ENCODE measurements around the gene PRSS21. TPM values are rescaled to one million over a fixed set of nuclear protein-coding genes. Genes with fewer than 3 reads are reported as not detected.
A peak's percentile ranks its signal among the peaks of the same experiment; 100 is the strongest.

PRSS21 gene
- polyA plus RNA-seq, 1 donor: 0.49 TPM

- Histone ChIP-seq H3K4me3 (ENCODE audit: low read length) (no peak overlapping the region), H3K27ac (ENCODE audit: low read length) (no peak overlapping the region), H3K36me3 (ENCODE audit: control insufficient read depth, insufficient read depth, low read length) (no peaks in the 10 kb centered on the region), H3K9me3 (ENCODE audit: control insufficient read depth, low read depth, low read length) (peaks cover 40% of the 10 kb centered on the region), H3K27me3 (ENCODE audit: control insufficient read depth, insufficient read depth, low read length) (peaks cover 20% of the 10 kb centered on the region), H3K4me1 (ENCODE audit: control insufficient read depth, insufficient read depth, low read length) (peaks cover 17% of the 10 kb centered on the region)
- WGBS (ENCODE audit: insufficient coverage, low lambda C conversion rate): no CpG with 5 or more reads among the region's 24 CpGs
- DNase-seq: no peak
Measured at GRCh38 chr16:2856686-2857450, 39.8 kb downstream of the PRSS21 start.

- Histone ChIP-seq H3K4me1 (ENCODE audit: control insufficient read depth, insufficient read depth, low read length) (peaks cover 17% of the 10 kb centered on the region), H3K4me3 (ENCODE audit: low read length) (peak within 1 kb of the TSS; percentile 49), H3K27me3 (ENCODE audit: control insufficient read depth, insufficient read depth, low read length) (peaks cover 20% of the 10 kb centered on the region), H3K9me3 (ENCODE audit: control insufficient read depth, low read depth, low read length) (peaks cover 40% of the 10 kb centered on the region), H3K27ac (ENCODE audit: low read length) (peak within 1 kb of the TSS; percentile 66), H3K36me3 (ENCODE audit: control insufficient read depth, insufficient read depth, low read length) (no peaks in the 10 kb centered on the region)
- WGBS (ENCODE audit: insufficient coverage, low lambda C conversion rate): no CpG with 5 or more reads among the region's 42 CpGs
- peak; percentile 54 to 76 for DNase-seq
Measured at GRCh38 chr16:2857451-2858244, 40.6 kb downstream of the PRSS21 start, which contains the start of gene PRSS22. Gene PRSS22 (minus strand): TSS chr16:2858170. CDS start chr16:2858104, 66 bp downstream.

GRCh38 chr16:2858245-2859025 lies 41.4 kb downstream of the PRSS21 start:
- H3K4me3 ChIP-seq (ENCODE audit: low read length): peak overlapping the region; percentile 49
- H3K27me3 ChIP-seq (ENCODE audit: control insufficient read depth, insufficient read depth, low read length): peaks cover 19% of the 10 kb centered on the region
- no CpG with 5 or more reads among the region's 23 CpGs for WGBS (ENCODE audit: insufficient coverage, low lambda C conversion rate)
- peak; percentile 91 to 95 for DNase-seq
- no peaks in the 10 kb centered on the region for H3K36me3 ChIP-seq (ENCODE audit: control insufficient read depth, insufficient read depth, low read length)
- peak overlapping the region; percentile 66 for H3K27ac ChIP-seq (ENCODE audit: low read length)
- H3K4me1 ChIP-seq (ENCODE audit: control insufficient read depth, insufficient read depth, low read length): peaks cover 17% of the 10 kb centered on the region
- peaks cover 32% of the 10 kb centered on the region for H3K9me3 ChIP-seq (ENCODE audit: control insufficient read depth, low read depth, low read length)

- WGBS (ENCODE audit: insufficient coverage, low lambda C conversion rate): no CpG with 5 or more reads among the region's 10 CpGs
- peaks cover 19% of the 10 kb centered on the region for H3K27me3 ChIP-seq (ENCODE audit: control insufficient read depth, insufficient read depth, low read length)
Measured at GRCh38 chr16:2859686-2860265, 42.7 kb downstream of the PRSS21 start.

GRCh38 chr16:2860826-2861567 lies 44.0 kb downstream of the PRSS21 start:
- Histone ChIP-seq H3K36me3 (ENCODE audit: control insufficient read depth, insufficient read depth, low read length) (no peaks in the 10 kb centered on the region), H3K27ac (ENCODE audit: low read length) (no peak overlapping the region), H3K4me3 (ENCODE audit: low read length) (no peak overlapping the region), H3K4me1 (ENCODE audit: control insufficient read depth, insufficient read depth, low read length) (peaks cover 17% of the 10 kb centered on the region), H3K9me3 (ENCODE audit: control insufficient read depth, low read depth, low read length) (peaks cover 24% of the 10 kb centered on the region), H3K27me3 (ENCODE audit: control insufficient read depth, insufficient read depth, low read length) (peaks cover 26% of the 10 kb centered on the region)
- 60% methylated on average over 1 of the region's 8 CpGs for WGBS (ENCODE audit: insufficient coverage, low lambda C conversion rate)
- no peak for DNase-seq

More at GRCh38 chr16:2859686-2860265, 42.7 kb downstream of the PRSS21 start:
- Histone ChIP-seq H3K36me3 (ENCODE audit: control insufficient read depth, insufficient read depth, low read length) (no peaks in the 10 kb centered on the region), H3K9me3 (ENCODE audit: control insufficient read depth, low read depth, low read length) (peaks cover 25% of the 10 kb centered on the region), H3K4me3 (ENCODE audit: low read length) (no peak overlapping the region), H3K4me1 (ENCODE audit: control insufficient read depth, insufficient read depth, low read length) (peaks cover 17% of the 10 kb centered on the region), H3K27ac (ENCODE audit: low read length) (no peak overlapping the region)
- no peak for DNase-seq

- Histone ChIP-seq H3K4me3 (ENCODE audit: low read length) (no peak overlapping the region), H3K36me3 (ENCODE audit: control insufficient read depth, insufficient read depth, low read length) (no peaks in the 10 kb centered on the region), H3K27ac (ENCODE audit: low read length) (no peak overlapping the region), H3K4me1 (ENCODE audit: control insufficient read depth, insufficient read depth, low read length) (peaks cover 4% of the 10 kb centered on the region), H3K9me3 (ENCODE audit: control insufficient read depth, low read depth, low read length) (peaks cover 7% of the 10 kb centered on the region), H3K27me3 (ENCODE audit: control insufficient read depth, insufficient read depth, low read length) (peaks cover 11% of the 10 kb centered on the region)
- no CpG with 5 or more reads among the region's 4 CpGs for WGBS (ENCODE audit: insufficient coverage, low lambda C conversion rate)
- no peak for DNase-seq
Measured at GRCh38 chr16:2865651-2866050, 48.6 kb downstream of the PRSS21 start.

GRCh38 chr16:2866431-2866830 lies 49.4 kb downstream of the PRSS21 start:
- H3K9me3 ChIP-seq (ENCODE audit: control insufficient read depth, low read depth, low read length): peaks cover 2% of the 10 kb centered on the region
- no peaks in the 10 kb centered on the region for H3K36me3 ChIP-seq (ENCODE audit: control insufficient read depth, insufficient read depth, low read length)
- H3K27me3 ChIP-seq (ENCODE audit: control insufficient read depth, insufficient read depth, low read length): peaks cover 11% of the 10 kb centered on the region
- 100% methylated on average over 2 of the region's 4 CpGs for WGBS (ENCODE audit: insufficient coverage, low lambda C conversion rate)
- H3K4me3 ChIP-seq (ENCODE audit: low read length): no peak overlapping the region
- no peak for DNase-seq
- peaks cover 4% of the 10 kb centered on the region for H3K4me1 ChIP-seq (ENCODE audit: control insufficient read depth, insufficient read depth, low read length)
- H3K27ac ChIP-seq (ENCODE audit: low read length): no peak overlapping the region

- Histone ChIP-seq H3K36me3 (ENCODE audit: control insufficient read depth, insufficient read depth, low read length) (no peaks in the 10 kb centered on the region), H3K27me3 (ENCODE audit: control insufficient read depth, insufficient read depth, low read length) (peaks cover 16% of the 10 kb centered on the region), H3K4me3 (ENCODE audit: low read length) (peak overlapping the region; percentile 65), H3K9me3 (ENCODE audit: control insufficient read depth, low read depth, low read length) (peaks cover 2% of the 10 kb centered on the region), H3K4me1 (ENCODE audit: control insufficient read depth, insufficient read depth, low read length) (peaks cover 4% of the 10 kb centered on the region), H3K27ac (ENCODE audit: low read length) (peak overlapping the region; percentile 73)
- 71% methylated on average over 5 of the region's 8 CpGs for WGBS (ENCODE audit: insufficient coverage, low lambda C conversion rate)
- DNase-seq: no peak
Measured at GRCh38 chr16:2867661-2867986, 50.6 kb downstream of the PRSS21 start.

GRCh38 chr16:2867987-2868789 lies 51.2 kb downstream of the PRSS21 start:
- peak; percentile 90 to 93 for DNase-seq
- WGBS (ENCODE audit: insufficient coverage, low lambda C conversion rate): 8% methylated on average over 2 of the region's 45 CpGs
- peak overlapping the region; percentile 65 for H3K4me3 ChIP-seq (ENCODE audit: low read length)
- no peaks in the 10 kb centered on the region for H3K36me3 ChIP-seq (ENCODE audit: control insufficient read depth, insufficient read depth, low read length)
- peaks cover 2% of the 10 kb centered on the region for H3K9me3 ChIP-seq (ENCODE audit: control insufficient read depth, low read depth, low read length)
- peak overlapping the region; percentile 73 for H3K27ac ChIP-seq (ENCODE audit: low read length)
- peaks cover 4% of the 10 kb centered on the region for H3K4me1 ChIP-seq (ENCODE audit: control insufficient read depth, insufficient read depth, low read length)
- peaks cover 16% of the 10 kb centered on the region for H3K27me3 ChIP-seq (ENCODE audit: control insufficient read depth, insufficient read depth, low read length)
